Type B pancreatic cell (in vitro differentiated cells): ENCODE data around the gene DOCK3. TPM values are rescaled to one million over a fixed set of nuclear protein-coding genes. Genes with fewer than 3 reads are reported as not detected.
A peak's percentile ranks its signal among the peaks of the same experiment; 100 is the strongest.
"Not testable (repeated sequence)": the region's sequence is repeated elsewhere in the genome, so short reads cannot be mapped to it uniquely, and the experiment has no call there.

Experiments
- DNase-seq: peaks from one replicate; pipeline ENCODE4 v3.0.0; 2021; ENCODE audit warnings: mixed read lengths; ENCODE audit not compliant: unreplicated experiment; ENCODE audit errors: extremely low spot score
- H3K27ac Mint-ChIP-seq: 2 replicates; pipeline ENCODE4 v1.8.0; 2021; ENCODE audit warnings: mild to moderate bottlenecking, mixed read lengths
- H3K27me3 Mint-ChIP-seq: 2 replicates; pipeline ENCODE4 v1.8.0; 2021; ENCODE audit warnings: mixed read lengths
- H3K36me3 Mint-ChIP-seq: 2 replicates; pipeline ENCODE4 v1.8.0; 2021; ENCODE audit warnings: mixed read lengths
- H3K4me1 Mint-ChIP-seq: one replicate; pipeline ENCODE4 v1.8.0; 2021; ENCODE audit warnings: mixed read lengths; ENCODE audit not compliant: unreplicated experiment
- H3K4me3 Mint-ChIP-seq: 2 replicates; pipeline ENCODE4 v1.8.0; 2021; ENCODE audit warnings: mild to moderate bottlenecking, mixed read lengths
- H3K9me3 Mint-ChIP-seq: 2 replicates; pipeline ENCODE4 v1.8.0; 2021; ENCODE audit warnings: mixed read lengths
- CTCF ChIP-seq: fragments of 200-600 bp; sonication (generic); conservative IDR thresholded peaks from 2 replicates; pipeline ENCODE4 v1.5.0; 2021; ENCODE audit warnings: antibody characterized with exemption, mild to moderate bottlenecking
- total RNA-seq: library from RNA; stranded (reverse); gene quantifications from 2 replicates; pipeline ENCODE4 v1.2.1, GENCODE V29; 2021; ENCODE audit warnings: low replicate concordance

DOCK3 gene
- total RNA-seq, 1 donor from 2014 or later: 5.9 TPM

DNA sequence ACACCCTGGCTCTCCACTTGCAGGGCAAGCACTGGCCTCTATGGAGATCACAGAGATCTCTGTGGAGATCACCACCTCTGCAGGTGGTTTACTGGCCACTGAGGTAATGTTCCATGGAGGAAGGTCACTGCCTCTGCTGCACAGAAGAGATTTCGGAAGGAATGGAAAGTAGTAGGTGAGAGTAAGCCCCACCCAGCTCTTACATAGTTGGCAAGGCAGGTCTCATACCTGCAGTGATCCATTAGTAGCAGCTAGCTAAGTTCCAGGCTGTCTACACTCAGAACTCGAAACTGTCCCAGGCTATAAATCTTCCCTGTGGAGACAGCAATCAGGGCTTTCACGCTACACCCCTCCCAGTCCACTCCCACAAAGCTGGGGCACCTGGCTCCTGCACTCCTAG lies 516.1 kb downstream of the DOCK3 start:
- Mint-ChIP-seq H3K4me3 (no peak overlapping the region), H3K4me1 (no peaks in the 10 kb centered on the region), H3K27me3 (no peaks in the 10 kb centered on the region), H3K27ac (peak overlapping the region; percentile 65), H3K36me3 (peaks cover 3% of the 10 kb centered on the region), H3K9me3 (peaks cover 6% of the 10 kb centered on the region)
- DNase-seq: no peak
- no peak for TF ChIP-seq CTCF

DNA sequence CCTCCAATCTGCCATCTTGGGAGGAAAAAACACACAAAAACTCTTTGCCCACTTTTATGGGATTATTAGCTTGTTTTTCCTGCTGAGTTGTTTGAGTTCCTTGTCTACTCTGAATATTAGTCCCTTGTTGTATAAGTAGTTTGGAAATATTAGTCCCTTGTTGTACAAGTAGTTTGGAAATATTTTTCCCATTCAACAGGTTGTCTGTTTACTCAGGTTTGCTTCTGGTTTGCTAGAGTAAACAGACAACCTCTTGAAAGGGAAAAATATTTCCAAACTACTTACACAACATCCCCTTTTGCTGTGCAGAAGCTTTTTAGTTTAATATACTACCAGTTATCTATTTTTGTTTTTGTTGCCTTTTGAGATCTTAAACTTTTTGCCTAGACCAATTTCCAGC lies 517.0 kb downstream of the DOCK3 start:
- DNase-seq: no peak
- no peaks in the 10 kb centered on the region for H3K4me1 Mint-ChIP-seq
- H3K27ac Mint-ChIP-seq: peak overlapping the region; percentile 25
- no peaks in the 10 kb centered on the region for H3K36me3 Mint-ChIP-seq
- no peak overlapping the region for H3K4me3 Mint-ChIP-seq
- H3K27me3 Mint-ChIP-seq: no peaks in the 10 kb centered on the region
- no peak for TF ChIP-seq CTCF
- no peaks in the 10 kb centered on the region for H3K9me3 Mint-ChIP-seq

GRCh38 chr3:51198477-51198876 lies 523.8 kb downstream of the DOCK3 start:
- Mint-ChIP-seq H3K27ac (no peak overlapping the region), H3K4me3 (no peak overlapping the region), H3K27me3 (no peaks in the 10 kb centered on the region), H3K36me3 (no peaks in the 10 kb centered on the region), H3K9me3 (no peaks in the 10 kb centered on the region), H3K4me1 (no peaks in the 10 kb centered on the region)
- DNase-seq: no peak
- no peak for TF ChIP-seq CTCF

DNA sequence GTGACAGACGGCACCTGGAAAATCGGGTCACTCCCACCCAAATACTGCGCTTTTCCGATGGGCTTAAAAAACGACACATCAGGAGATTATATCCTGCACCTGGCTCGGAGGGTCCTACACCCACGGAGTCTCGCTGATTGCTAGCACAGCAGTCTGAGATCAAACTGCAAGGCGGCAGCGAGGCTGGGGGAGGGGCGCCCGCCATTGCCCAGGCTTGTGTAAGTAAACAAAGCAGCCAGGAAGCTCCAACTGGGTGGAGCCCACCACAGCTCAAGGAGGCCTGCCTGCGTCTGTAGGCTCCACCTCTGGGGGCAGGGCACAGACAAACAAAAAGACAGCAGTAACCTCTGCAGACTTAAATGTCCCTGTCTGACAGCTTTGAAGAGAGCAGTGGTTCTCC lies 524.6 kb downstream of the DOCK3 start:
- not testable (repeated sequence) for DNase-seq, H3K27me3 Mint-ChIP-seq, H3K4me1 Mint-ChIP-seq, H3K9me3 Mint-ChIP-seq, H3K4me3 Mint-ChIP-seq, H3K27ac Mint-ChIP-seq, H3K36me3 Mint-ChIP-seq

DNA sequence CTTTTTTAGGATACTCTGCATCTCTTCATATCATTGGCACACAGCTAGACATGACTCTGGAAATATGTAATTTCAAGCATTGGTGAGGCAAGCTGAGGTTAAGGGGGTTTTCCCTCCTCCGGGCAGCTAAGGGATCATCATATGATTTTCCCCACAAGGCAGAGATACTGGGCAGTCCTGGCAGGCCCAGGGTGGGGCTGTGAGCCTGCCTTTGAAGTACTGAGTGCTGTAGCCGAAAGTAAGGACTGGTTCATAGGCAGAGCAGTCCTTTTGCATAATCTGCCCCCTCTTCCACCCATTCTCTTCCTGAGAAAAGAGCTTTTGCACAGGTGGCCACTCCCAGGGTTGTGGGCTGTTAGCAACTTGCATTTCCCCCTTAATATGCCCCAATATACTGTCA lies 541.6 kb downstream of the DOCK3 start:
- no peaks in the 10 kb centered on the region for H3K9me3 Mint-ChIP-seq
- TF ChIP-seq CTCF: no peak
- no peak overlapping the region for H3K27ac Mint-ChIP-seq
- no peak for DNase-seq
- no peaks in the 10 kb centered on the region for H3K27me3 Mint-ChIP-seq
- H3K4me1 Mint-ChIP-seq: no peaks in the 10 kb centered on the region
- H3K36me3 Mint-ChIP-seq: peaks cover 9% of the 10 kb centered on the region
- H3K4me3 Mint-ChIP-seq: no peak overlapping the region

DNA sequence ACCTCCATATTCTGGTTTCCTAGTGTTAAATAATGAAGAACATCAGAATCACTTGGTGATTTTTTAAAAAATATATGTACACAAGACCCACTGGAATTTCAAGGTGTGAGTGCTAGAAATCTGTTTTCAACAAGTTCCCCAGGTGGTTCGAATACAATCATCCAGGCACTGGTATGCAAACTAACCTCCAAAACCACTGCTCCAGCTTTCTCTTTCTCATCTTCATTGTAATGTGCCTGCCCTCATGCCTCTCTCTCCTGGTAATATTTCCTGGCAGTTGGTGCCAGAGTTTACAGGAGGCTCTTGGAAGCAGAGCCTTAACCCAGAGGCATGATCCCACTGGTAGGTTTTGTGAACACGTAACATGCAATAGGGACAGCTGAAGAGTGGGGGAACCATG lies 547.2 kb downstream of the DOCK3 start:
- TF ChIP-seq CTCF: no peak
- Mint-ChIP-seq H3K4me1 (no peaks in the 10 kb centered on the region), H3K9me3 (no peaks in the 10 kb centered on the region), H3K4me3 (no peak overlapping the region), H3K27ac (no peak overlapping the region), H3K27me3 (no peaks in the 10 kb centered on the region), H3K36me3 (no peaks in the 10 kb centered on the region)
- DNase-seq: no peak
